Middle frontal gyrus (tissue), 1 donor: Measurements from ENCODE around the gene WDFY3.

ENCODE experiments used
- DNase-seq: peaks from one replicate; pipeline ENCODE4 v3.0.0-alpha.2; 2015; ENCODE audit warnings: low spot score; ENCODE audit errors: extremely low spot score

WDFY3 gene

GRCh38 chr4:84792366-84793301 is 173.9 kb downstream of the WDFY3 start:
- DNase-seq, result no peak

GRCh38 chr4:84790769-84791565 is 175.5 kb downstream of the WDFY3 start:
- DNase-seq, result no peak

DNA sequence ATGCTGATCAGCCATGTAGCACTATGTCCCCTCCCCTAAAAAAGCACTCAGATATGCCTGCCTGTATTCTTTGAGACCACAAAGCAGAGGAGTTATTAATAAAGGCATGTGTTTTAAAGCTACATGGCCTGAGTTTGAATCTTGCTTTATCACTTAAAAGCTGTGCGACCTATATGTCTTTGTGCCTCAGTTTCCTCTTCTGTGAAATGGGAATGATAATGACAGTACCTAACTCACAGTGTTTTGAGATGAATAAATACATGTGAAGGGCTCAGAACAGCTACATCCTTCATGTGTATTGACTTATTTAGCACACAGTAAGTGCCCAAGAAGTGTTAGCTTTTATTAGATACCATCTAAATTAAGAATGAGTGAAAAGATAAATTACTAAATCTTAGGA is 180.0 kb downstream of the WDFY3 start:
- DNase-seq, result no peak

- no peak for DNase-seq
These were observed 184.0 kb downstream of the WDFY3 start for GRCh38 chr4:84782517-84782916.

DNA sequence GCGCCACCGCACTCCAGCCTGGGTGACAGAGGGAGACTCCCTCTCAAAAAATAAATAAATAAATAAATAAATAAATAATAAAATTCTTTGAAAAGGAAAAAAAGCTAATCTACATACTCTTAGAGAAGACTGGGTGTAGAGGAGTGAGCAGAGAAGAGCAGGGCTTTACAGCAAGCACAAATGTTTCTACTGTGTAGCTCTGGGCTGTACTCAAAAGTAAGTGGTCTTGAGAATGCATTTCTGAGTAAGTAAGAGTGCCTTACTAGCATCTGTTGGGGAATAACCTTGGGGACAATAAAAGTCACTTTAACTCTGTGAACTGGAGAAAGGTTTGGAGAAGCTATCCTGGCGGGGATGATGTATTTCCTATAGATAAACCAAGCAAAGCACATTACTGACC is 185.8 kb downstream of the WDFY3 start:
- DNase-seq, result no peak

GRCh38 chr4:84778041-84778440 is 188.4 kb downstream of the WDFY3 start:
- DNase-seq, result no peak

DNA sequence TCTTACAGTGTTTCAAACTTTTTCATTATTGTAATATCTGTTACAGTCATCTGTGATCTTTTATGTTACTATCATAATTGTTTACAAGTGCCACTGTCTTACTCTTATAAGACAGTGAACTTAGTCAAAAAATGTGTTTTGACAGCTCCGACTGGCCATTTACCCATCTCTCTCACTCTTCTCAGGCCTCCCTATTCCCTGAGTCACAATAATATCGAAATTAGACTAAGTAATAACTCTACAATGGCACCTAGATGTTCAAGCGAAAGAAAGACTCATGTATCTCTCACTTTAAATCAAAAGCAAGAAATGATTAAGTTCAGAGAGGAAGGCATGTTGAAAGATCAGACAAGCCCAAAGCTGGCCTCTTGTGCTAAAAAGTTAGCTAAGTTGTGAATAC is 199.3 kb downstream of the WDFY3 start:
- no peak for DNase-seq

DNA sequence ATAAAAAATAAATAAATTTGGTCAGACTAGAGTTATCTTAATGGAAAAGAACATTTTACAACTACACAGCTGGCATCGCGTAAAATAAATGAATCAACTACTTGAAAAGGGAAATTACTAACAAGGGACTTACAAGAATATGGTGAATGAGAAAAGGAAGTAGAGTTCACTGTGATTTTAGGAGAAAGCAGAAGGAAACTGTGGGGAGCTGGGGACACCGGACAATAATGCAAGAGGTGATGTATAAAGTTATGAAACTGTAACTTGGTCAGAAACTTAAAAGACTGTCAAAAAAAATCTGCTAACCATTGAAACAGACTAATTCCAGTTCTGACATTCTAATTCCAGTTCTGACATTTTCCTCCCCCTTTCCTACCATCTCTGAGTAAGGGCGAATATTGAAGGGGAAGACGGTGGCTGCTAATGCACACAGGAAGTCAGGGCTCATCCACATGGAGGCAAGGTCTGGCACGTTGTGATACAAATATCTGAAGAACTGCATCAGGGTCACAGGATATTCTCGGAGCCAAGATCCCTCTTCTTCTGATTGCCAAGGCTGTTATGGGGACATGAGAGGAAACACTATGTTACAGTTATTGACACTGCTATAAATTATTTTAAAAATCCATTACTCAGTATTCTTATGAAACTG is 213.0 kb downstream of the WDFY3 start:
- DNase-seq, result no peak

GRCh38 chr4:84751707-84752106 is 214.8 kb downstream of the WDFY3 start:
- no peak for DNase-seq

DNA sequence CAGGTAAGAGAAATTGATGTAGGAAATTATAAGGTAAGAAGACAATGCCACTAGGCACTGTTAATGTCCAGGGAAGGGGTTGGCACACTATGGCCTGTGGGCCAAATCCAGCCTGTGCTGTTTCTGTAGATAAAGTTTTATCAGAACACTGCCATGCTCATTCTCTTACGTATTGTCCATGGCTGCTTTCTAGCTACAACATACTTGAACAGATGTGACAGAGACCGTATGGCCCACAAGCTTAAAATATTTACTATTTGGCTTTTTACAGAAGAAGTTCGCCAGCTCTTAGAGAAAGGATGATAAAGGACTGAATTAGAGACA is 215.6 kb downstream of the WDFY3 start:
- DNase-seq, result no peak

DNA sequence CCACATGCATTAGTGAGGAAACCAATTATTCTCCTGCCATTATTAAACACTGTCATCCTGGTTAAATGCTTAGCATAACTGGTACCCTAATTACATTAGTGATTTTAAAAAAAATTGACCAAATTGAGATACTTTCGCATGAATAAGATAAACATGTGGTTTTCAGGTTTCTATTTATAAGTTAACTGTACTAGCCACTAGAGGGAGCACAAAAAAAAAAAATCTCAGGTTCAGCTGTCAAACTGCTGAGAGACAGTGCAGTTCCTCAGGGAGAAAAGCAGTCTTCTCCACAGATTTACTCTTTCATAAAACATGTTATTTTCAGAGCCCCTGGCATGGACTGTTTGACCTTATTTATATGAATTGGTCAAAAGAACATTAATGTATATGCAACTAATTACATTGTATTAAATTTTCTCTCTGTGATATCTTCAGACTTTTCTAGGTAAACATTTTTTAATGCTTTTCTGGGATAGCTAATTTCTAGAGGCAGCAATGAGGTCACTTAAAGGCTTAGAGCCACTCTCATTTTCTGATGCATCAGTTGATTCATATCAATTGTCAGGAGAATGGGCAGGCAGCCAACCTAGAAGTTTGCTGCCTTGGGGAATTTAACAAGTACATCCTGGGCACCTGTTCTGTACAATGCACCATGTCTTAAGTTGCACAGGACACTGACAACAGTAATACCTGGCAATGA is 216.1 kb downstream of the WDFY3 start:
- DNase-seq, result peak; percentile 55

DNA sequence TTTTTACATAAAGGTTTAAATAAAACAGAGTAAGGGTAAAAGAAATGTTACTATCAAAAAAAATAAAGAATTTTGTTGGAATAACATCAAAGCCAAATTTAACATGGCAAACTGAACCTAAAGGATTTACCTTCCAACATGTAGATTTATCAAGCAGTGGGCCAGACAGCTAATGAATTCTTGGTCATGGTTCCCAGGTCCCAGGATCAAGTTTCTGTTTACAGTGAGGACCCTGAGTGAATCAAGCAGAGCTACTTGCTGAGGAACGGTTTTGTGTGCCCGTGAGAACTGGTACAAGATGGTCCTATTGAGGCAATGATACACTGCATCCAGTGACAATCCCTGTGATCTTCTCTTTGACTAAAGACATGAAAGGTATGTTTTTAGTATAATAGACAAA is 226.4 kb downstream of the WDFY3 start:
- no peak for DNase-seq

- DNase-seq, result no peak
These were observed 227.9 kb downstream of the WDFY3 start for GRCh38 chr4:84738622-84739021.

GRCh38 chr4:84737656-84738055 is 228.8 kb downstream of the WDFY3 start:
- no peak for DNase-seq

DNA sequence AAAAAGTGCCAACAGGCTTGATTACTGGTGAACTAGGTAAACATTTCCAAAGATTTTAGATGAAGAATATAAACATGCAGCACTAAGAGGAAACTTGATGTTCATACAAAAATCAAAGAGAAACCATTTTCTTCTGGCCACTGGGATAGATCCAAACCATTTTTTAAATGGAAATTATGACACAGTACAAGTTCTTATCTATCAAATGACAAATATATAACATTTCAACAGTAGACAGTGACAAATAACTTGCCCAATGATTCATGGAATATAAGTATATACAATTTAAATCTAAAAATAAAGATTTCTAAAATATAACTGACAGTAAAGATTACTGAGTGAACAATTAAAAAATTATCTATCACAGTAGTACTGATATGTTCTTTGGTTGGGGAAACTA is 232.5 kb downstream of the WDFY3 start:
- DNase-seq, result no peak

DNA sequence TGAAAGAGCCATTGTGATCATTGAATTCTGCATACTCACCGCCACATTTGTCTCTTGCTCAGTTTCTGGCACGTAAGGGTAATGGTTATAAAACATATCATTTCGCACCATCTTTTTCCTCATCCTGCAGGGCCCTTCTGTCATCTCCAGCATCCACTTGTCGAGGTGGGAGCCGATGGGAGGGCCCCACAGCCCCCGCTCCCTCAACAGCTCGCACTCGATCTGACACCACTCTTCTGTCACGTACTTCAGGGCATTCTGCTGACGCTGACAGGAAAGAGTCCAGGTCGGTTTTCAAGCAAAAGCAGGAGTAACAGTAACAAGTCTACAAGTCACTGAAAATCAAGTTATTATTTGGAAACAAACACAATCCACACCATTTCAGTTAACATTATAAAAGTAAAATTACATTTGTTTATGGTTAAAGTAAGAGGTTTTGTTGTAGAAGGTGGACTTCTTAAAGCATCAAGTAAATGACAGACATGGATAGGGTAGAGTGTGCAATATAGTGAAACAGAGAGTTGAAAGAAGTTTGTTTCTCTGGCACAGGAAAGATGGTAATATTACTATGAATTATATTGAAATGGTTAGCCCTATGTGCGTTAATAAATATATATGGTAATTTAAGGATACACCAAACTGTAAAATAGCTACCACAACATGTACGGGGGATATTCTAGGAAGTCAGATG is 233.0 kb downstream of the WDFY3 start:
- no peak for DNase-seq

DNA sequence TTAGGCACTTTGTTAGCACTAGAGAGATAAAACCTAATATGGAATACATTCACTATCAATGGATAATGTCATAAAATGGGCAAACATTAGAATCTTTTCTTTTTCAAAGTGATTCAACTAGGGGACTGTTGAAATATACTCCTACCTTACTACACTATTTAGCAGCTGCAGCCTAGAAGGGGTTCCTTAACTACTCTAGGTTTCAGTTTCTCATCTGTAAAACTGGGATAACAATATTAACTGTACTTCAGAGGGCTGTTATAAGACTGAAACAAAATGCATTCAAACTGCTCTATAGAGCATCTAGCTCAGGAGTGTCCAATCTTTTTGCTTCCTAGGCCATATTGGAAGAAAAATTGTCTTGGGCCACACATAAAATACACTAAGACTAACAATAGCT is 236.1 kb downstream of the WDFY3 start:
- DNase-seq, result no peak

- DNase-seq, result no peak
These were observed 239.0 kb downstream of the WDFY3 start for GRCh38 chr4:84727491-84727890.

- DNase-seq, result no peak
These were observed 240.1 kb downstream of the WDFY3 start for GRCh38 chr4:84726356-84726755.

- no peak for DNase-seq
These were observed 243.8 kb downstream of the WDFY3 start for GRCh38 chr4:84722720-84723119.

- no peak for DNase-seq
These were observed 247.4 kb downstream of the WDFY3 start for GRCh38 chr4:84719115-84719514.
